ENCODE measurements around the gene TYMP.
A peak's percentile ranks its signal among the peaks of the same experiment; 100 is the strongest.

TYMP gene

DNA sequence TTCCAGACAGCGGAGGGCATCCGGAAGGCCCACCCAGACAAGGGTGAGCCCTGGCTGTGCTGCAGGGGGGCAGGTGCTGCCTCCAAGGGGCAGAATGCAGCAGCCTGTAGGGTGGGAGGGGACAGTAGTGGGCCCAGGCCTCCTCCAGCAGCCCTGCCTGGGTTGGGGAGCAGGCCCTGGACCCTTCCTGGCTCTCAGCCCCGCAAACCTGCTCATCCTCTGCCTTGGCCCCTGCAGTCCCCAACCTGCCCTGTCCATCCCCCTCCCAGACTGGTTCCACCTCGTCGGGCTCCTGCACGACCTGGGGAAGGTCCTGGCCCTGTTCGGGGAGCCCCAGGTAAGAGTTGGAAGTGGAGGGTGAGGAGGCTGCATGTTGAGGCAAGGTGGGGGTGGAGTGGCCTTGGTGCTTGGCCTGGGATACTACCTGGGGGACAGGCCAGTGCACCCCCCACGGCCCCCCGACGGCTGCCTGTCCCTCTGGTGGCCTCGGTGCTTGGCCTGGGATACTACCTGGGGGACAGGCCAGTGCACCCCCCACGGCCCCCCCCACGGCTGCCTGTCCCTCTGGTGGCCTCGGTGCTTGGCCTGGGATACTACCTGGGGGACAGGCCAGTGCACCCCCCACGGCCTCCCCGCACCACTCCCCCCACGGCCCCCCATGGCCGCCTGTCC, 41.7 kb downstream of the TYMP start:
- DNase-seq (ENCODE audit: extremely low read depth, insufficient read length): no peak
- no peaks in the 10 kb centered on the region for H3K27me3 ChIP-seq (replicated peaks; ENCODE audit: control insufficient read depth, insufficient read depth, low read length)
- no peak overlapping the region for H3K4me3 ChIP-seq (replicated peaks; ENCODE audit: low read depth, low read length)
- H3K36me3 ChIP-seq (ENCODE audit: control insufficient read depth, insufficient read depth, low read length): no peaks in the 10 kb centered on the region
- TF ChIP-seq CTCF (IDR thresholded peaks at IDR 0.05; ENCODE audit: insufficient read depth, low read length, poor library complexity, severe bottlenecking): no peak

DNA sequence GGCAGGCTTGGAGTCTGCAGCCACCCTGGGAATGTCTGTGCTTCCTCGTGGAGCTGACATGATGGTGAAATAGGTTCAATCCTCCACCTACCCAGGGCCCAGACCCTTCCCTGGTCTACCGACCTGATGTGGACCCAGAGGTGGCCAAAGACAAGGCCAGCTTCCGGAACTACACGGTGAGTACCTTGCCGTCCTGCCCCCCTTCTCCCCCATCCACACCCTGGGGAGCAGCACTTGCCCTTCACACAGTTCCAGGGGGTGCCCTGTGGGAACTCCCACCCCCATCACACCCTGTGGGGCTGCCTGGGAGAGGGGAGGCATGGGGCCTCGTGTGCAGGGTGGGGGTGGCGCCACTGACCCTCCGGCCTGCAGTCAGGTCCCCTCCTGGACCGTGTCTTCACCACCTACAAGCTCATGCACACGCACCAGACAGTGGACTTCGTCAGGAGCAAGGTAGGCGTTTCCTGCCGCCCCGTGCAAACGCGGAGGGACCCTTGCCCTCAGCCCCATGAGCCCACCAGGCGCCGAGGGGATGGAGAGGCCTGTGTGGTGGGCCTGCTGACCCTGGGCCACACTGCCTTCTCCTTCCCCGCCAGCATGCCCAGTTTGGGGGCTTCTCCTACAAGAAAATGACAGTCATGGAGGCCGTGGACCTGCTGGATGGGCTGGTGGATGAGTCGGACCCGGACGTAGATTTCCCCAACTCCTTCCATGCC, 42.4 kb downstream of the TYMP start:
- Histone ChIP-seq H3K27me3 (replicated peaks; ENCODE audit: control insufficient read depth, insufficient read depth, low read length) (no peaks in the 10 kb centered on the region), H3K36me3 (ENCODE audit: control insufficient read depth, insufficient read depth, low read length) (no peaks in the 10 kb centered on the region), H3K4me3 (replicated peaks; ENCODE audit: low read depth, low read length) (peak overlapping the region; percentile 10; the same call in 1 of the 2 replicates)
- no peak for TF ChIP-seq CTCF (IDR thresholded peaks at IDR 0.05; ENCODE audit: insufficient read depth, low read length, poor library complexity, severe bottlenecking)
- no peak for DNase-seq (ENCODE audit: extremely low read depth, insufficient read length)

GRCh38 chr22:50486561-50487289, 43.1 kb downstream of the TYMP start, which contains the start of gene MIOX:
TSS of gene MIOX (plus strand) at chr22:50486859. CDS start at chr22:50486898, 39 bp downstream.
- Histone ChIP-seq H3K36me3 (ENCODE audit: control insufficient read depth, insufficient read depth, low read length) (no peaks in the 10 kb centered on the region), H3K27me3 (replicated peaks; ENCODE audit: control insufficient read depth, insufficient read depth, low read length) (no peaks in the 10 kb centered on the region; the same call in 1 of the 2 replicates), H3K4me3 (replicated peaks; ENCODE audit: low read depth, low read length) (peak within 1 kb of the TSS; percentile 10; the same call in 1 of the 2 replicates)
- no peak for TF ChIP-seq CTCF (IDR thresholded peaks at IDR 0.05; ENCODE audit: insufficient read depth, low read length, poor library complexity, severe bottlenecking)
- peak; percentile 18 for DNase-seq (ENCODE audit: extremely low read depth, insufficient read length)

DNA sequence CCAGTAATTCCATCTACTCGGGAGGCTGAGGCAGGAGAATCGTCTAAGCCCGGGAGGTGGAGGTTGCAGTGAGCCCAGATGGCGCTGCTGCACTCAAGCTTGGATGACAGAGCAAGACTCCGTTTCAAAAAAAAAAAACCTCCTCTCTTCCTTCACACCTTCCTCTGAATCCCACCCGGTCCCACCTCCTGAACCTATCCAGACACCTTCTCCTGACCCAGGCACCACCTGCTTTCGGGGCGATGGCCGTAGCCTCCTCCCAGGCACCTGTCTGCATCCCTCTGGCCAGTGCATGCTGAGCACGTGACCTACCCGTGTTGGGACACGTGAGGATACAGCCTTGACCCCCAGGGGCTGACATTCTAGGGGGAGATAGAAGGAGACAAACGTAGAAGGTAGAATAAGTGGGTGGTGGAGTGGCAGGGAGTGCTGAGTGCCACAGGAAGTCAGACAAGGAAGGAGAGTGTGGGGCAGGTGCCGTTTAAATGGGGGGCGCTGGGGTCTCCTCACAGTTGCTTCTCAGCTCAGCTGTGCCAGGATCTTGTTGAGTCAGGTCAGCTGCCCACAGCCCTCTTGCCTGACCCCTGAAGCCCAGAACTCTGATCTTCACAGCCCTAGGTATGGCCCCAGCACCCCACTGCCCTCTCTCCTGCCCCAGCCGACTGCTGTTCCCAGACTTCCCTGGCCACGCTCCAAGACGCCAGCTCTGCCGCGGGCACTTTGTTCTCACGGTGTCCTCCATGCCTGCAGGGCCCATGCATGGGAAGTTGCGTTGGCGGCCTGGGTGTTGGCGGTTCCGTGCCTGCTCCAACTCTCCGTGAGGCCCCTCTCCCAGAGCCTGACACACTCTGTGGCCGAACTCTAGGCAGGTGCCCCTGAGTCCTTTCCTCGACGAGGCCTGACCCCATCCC, 44.3 kb downstream of the TYMP start:
- DNase-seq (ENCODE audit: extremely low read depth, insufficient read length): peak; percentile 3
- no peaks in the 10 kb centered on the region; the same call in 1 of the 2 replicates for H3K27me3 ChIP-seq (replicated peaks; ENCODE audit: control insufficient read depth, insufficient read depth, low read length)
- no peaks in the 10 kb centered on the region for H3K36me3 ChIP-seq (ENCODE audit: control insufficient read depth, insufficient read depth, low read length)
- H3K4me3 ChIP-seq (replicated peaks; ENCODE audit: low read depth, low read length): no peak overlapping the region
- no peak for TF ChIP-seq CTCF (IDR thresholded peaks at IDR 0.05; ENCODE audit: insufficient read depth, low read length, poor library complexity, severe bottlenecking)

All from GM06990 (cell line).